KMS-11 (cell line): ENCODE results near the gene PTPN7.
"Not testable (repeated sequence)": the region's sequence is repeated elsewhere in the genome, so short reads cannot be mapped to it uniquely, and the experiment has no call there.

Source experiments
- H2AFZ ChIP-seq: fragments of 200-600 bp; sonication (generic); 2 replicates; pipeline ENCODE4 v1.6.1; 2016; ENCODE audit warnings: antibody characterized with exemption, mixed run types, low read depth
- H3K27ac ChIP-seq: fragments of 200-600 bp; sonication (generic); 2 replicates; pipeline ENCODE4 v1.6.1; 2016; ENCODE audit warnings: mild to moderate bottlenecking, mixed run types
- H3K27me3 ChIP-seq: fragments of 200-600 bp; sonication (generic); 2 replicates; pipeline ENCODE4 v1.6.1; 2017; ENCODE audit warnings: mild to moderate bottlenecking, low read depth, mixed run types, moderate library complexity; ENCODE audit not compliant: insufficient read depth
- H3K36me3 ChIP-seq: fragments of 200-600 bp; sonication (generic); 2 replicates; pipeline ENCODE4 v1.6.1; 2017; ENCODE audit warnings: mild to moderate bottlenecking, mixed run types; ENCODE audit not compliant: insufficient read depth
- H3K4me1 ChIP-seq: fragments of 200-600 bp; sonication (generic); 2 replicates; pipeline ENCODE4 v1.6.1; 2016; ENCODE audit warnings: mild to moderate bottlenecking, low read depth, mixed run types; ENCODE audit not compliant: poor library complexity, severe bottlenecking
- H3K4me2 ChIP-seq: fragments of 200-600 bp; sonication (generic); 2 replicates; pipeline ENCODE4 v1.7.0; 2016; ENCODE audit warnings: mild to moderate bottlenecking, mixed run types
- H3K4me3 ChIP-seq: fragments of 200-600 bp; sonication (generic); IDR thresholded peaks from 2 replicates; pipeline ENCODE4 v1.6.1; 2017; ENCODE audit warnings: low read depth, low read length, mixed read lengths; ENCODE audit not compliant: insufficient read depth
- H3K79me2 ChIP-seq: fragments of 200-600 bp; sonication (generic); 2 replicates; pipeline ENCODE4 v1.6.1; 2016; ENCODE audit warnings: low read depth, mixed run types; ENCODE audit not compliant: insufficient read depth
- H3K9ac ChIP-seq: fragments of 200-600 bp; sonication (generic); 2 replicates; pipeline ENCODE4 v1.6.1; 2016; ENCODE audit warnings: mild to moderate bottlenecking, mixed run types
- H4K20me1 ChIP-seq: fragments of 200-600 bp; sonication (generic); 2 replicates; pipeline ENCODE4 v1.6.1; 2016; ENCODE audit warnings: mild to moderate bottlenecking, mixed run types; ENCODE audit not compliant: insufficient read depth
- CTCF ChIP-seq: fragments of 200-600 bp; sonication (generic); conservative IDR thresholded peaks from 2 replicates; pipeline ENCODE4 v1.6.1; 2017; ENCODE audit warnings: low read depth, mild to moderate bottlenecking, antibody characterized with exemption, low read length, moderate library complexity, mixed read lengths

Gene PTPN7

GRCh38 chr1:202148391-202148790 is 12.0 kb downstream of the PTPN7 start:
- Histone ChIP-seq H3K4me2 (no peak overlapping the region), H3K36me3 (no peaks in the 10 kb centered on the region), H3K79me2 (peaks cover 5% of the 10 kb centered on the region)

GRCh38 chr1:202146993-202147392 is 13.4 kb downstream of the PTPN7 start:
- H2AFZ ChIP-seq, result no peak overlapping the region
- no peaks in the 10 kb centered on the region for H3K36me3 ChIP-seq
- H3K27ac ChIP-seq, result no peak overlapping the region
- H3K27me3 ChIP-seq, result no peaks in the 10 kb centered on the region
- H3K79me2 ChIP-seq, result peaks cover 19% of the 10 kb centered on the region
- TF ChIP-seq CTCF, result no peak
- H3K4me2 ChIP-seq, result no peak overlapping the region
- H4K20me1 ChIP-seq, result no peaks in the 10 kb centered on the region
- H3K9ac ChIP-seq, result no peak overlapping the region
- peaks cover 22% of the 10 kb centered on the region for H3K4me1 ChIP-seq
- H3K4me3 ChIP-seq, result no peak overlapping the region

More at GRCh38 chr1:202148391-202148790, 12.0 kb downstream of the PTPN7 start:
- H4K20me1 ChIP-seq, result no peaks in the 10 kb centered on the region
- no peak overlapping the region for H3K27ac ChIP-seq
- H3K4me3 ChIP-seq, result no peak overlapping the region
- no peak overlapping the region for H2AFZ ChIP-seq
- no peak for TF ChIP-seq CTCF
- no peak overlapping the region for H3K9ac ChIP-seq
- peaks cover 9% of the 10 kb centered on the region for H3K4me1 ChIP-seq
- H3K27me3 ChIP-seq, result no peaks in the 10 kb centered on the region

- no peak for TF ChIP-seq CTCF
- Histone ChIP-seq H3K9ac (no peak overlapping the region), H3K27me3 (no peaks in the 10 kb centered on the region), H3K4me2 (no peak overlapping the region), H3K4me1 (peaks cover 22% of the 10 kb centered on the region), H2AFZ (no peak overlapping the region), H4K20me1 (no peaks in the 10 kb centered on the region), H3K79me2 (peaks cover 27% of the 10 kb centered on the region), H3K27ac (no peak overlapping the region), H3K4me3 (no peak overlapping the region), H3K36me3 (no peaks in the 10 kb centered on the region)
Observed at GRCh38 chr1:202146279-202146678, 14.1 kb downstream of the PTPN7 start.

GRCh38 chr1:202145744-202146140 is 14.7 kb downstream of the PTPN7 start:
- peaks cover 22% of the 10 kb centered on the region for H3K4me1 ChIP-seq
- not testable (repeated sequence) for H3K4me3 ChIP-seq, H3K36me3 ChIP-seq, H3K27me3 ChIP-seq, H3K27ac ChIP-seq, H4K20me1 ChIP-seq
- H2AFZ ChIP-seq, result 0 out of 2 replicates have a peak overlapping the region, but pooled peaks have one; percentile 97
- peak overlapping the region; percentile 70; the same call in 1 of the 2 replicates for H3K4me2 ChIP-seq
- H3K79me2 ChIP-seq, result peaks cover 32% of the 10 kb centered on the region
- H3K9ac ChIP-seq, result 0 out of 2 replicates have a peak overlapping the region, but pooled peaks have one; percentile 92

GRCh38 chr1:202145068-202145743 is 15.2 kb downstream of the PTPN7 start:
- Histone ChIP-seq H2AFZ (peak overlapping the region; percentile 97), H3K79me2 (peaks cover 37% of the 10 kb centered on the region), H3K4me1 (peaks cover 22% of the 10 kb centered on the region), H3K4me3 (no peak overlapping the region), H3K27me3 (no peaks in the 10 kb centered on the region), H3K4me2 (peak overlapping the region; percentile 70), H4K20me1 (no peaks in the 10 kb centered on the region), H3K27ac (no peak overlapping the region), H3K36me3 (no peaks in the 10 kb centered on the region), H3K9ac (peak overlapping the region; percentile 92)
- TF ChIP-seq CTCF, result no peak
